Peyer's patch (tissue), 4 donors: ENCODE measurements around the gene NPRL2.

Experiments
- CTCF ChIP-seq, 6 experiments: fragments of 450-650 bp in 4 of 6; fragments of 200-600 bp in 2 of 6; sonication (generic) in 1 of 6; IDR thresholded peaks; one replicate each; pipeline ENCODE4 v1.5.1; 2017 to 2019; ENCODE audit warnings: antibody characterized with exemption in 6 of 6, mild to moderate bottlenecking in 3 of 6, moderate library complexity in 1 of 6
- POLR2A ChIP-seq, 2 donors: fragments of 450-650 bp; IDR thresholded peaks; one replicate each; pipeline ENCODE4 v1.5.1; 2017; ENCODE audit warnings: antibody characterized with exemption in 2 of 2, mild to moderate bottlenecking in 2 of 2, moderate library complexity in 2 of 2

- TF ChIP-seq CTCF (IDR thresholded peaks at IDR 0.05) (no peak), POLR2A (IDR thresholded peaks at IDR 0.05) (no peak)
Observed at GRCh38 chr3:50318163-50318562, 32.4 kb downstream of the NPRL2 start.
